GM23338 (cell line): ENCODE measurements around the gene DMWD. TPM values are rescaled to one million over a fixed set of nuclear protein-coding genes. Genes with fewer than 3 reads are reported as not detected.

Experiments used
- ATAC-seq: fragments of 200-7000 bp; cut with Tn5 transposase; 3 replicates; pipeline ENCODE4 v1.9.1; 2020
- DNase-seq: peaks from one replicate; pipeline ENCODE4 v3.0.0-alpha.2; 2015; ENCODE audit warnings: low spot score
- H2AFZ ChIP-seq: fragments of 200-600 bp; sonication (generic); 2 replicates; pipeline ENCODE4 v1.8.0; 2016; ENCODE audit warnings: antibody characterized with exemption, mild to moderate bottlenecking, moderate library complexity
- H3F3A ChIP-seq: fragments of 200-600 bp; sonication (generic); replicated peaks from 2 replicates; pipeline ENCODE4 v1.8.0; 2017; ENCODE audit warnings: antibody characterized with exemption, mixed run types, low read depth
- H3K27ac ChIP-seq: fragments of 200-600 bp; sonication (generic); 2 replicates; pipeline ENCODE4 v1.6.1; 2016; ENCODE audit warnings: low read depth
- H3K27me3 ChIP-seq: fragments of 200-600 bp; sonication (generic); 2 replicates; pipeline ENCODE4 v1.8.0; 2016; ENCODE audit warnings: mild to moderate bottlenecking, mixed run types, moderate library complexity; ENCODE audit not compliant: insufficient read depth
- H3K36me3 ChIP-seq: fragments of 200-600 bp; sonication (generic); 2 replicates; pipeline ENCODE4 v1.8.0; 2016; ENCODE audit warnings: mild to moderate bottlenecking; ENCODE audit not compliant: insufficient read depth
- H3K4me1 ChIP-seq: fragments of 200-600 bp; sonication (generic); 2 replicates; pipeline ENCODE4 v1.8.0; 2016; ENCODE audit warnings: mild to moderate bottlenecking, moderate library complexity; ENCODE audit not compliant: insufficient read depth
- H3K4me2 ChIP-seq: fragments of 200-600 bp; sonication (generic); 2 replicates; pipeline ENCODE4 v1.7.1; 2017; ENCODE audit warnings: mixed run types
- H3K4me3 ChIP-seq: fragments of 200-600 bp; sonication (generic); 2 replicates; pipeline ENCODE4 v1.6.1; 2016; ENCODE audit warnings: mixed run types
- H3K79me2 ChIP-seq: fragments of 200-600 bp; sonication (generic); replicated peaks from 2 replicates; pipeline ENCODE4 v1.8.0; 2017; ENCODE audit warnings: mild to moderate bottlenecking; ENCODE audit not compliant: insufficient read depth
- H3K9me2 ChIP-seq: fragments of 200-600 bp; sonication (generic); 2 replicates; pipeline ENCODE4 v1.8.0; 2017; ENCODE audit not compliant: insufficient read depth
- H4K20me1 ChIP-seq: fragments of 200-600 bp; sonication (generic); replicated peaks from 2 replicates; pipeline ENCODE4 v1.8.0; 2017; ENCODE audit warnings: mild to moderate bottlenecking; ENCODE audit not compliant: insufficient read depth
- H3K27ac Mint-ChIP-seq: 2 replicates; pipeline ENCODE4 v1.8.0; 2020; ENCODE audit warnings: inconsistent platforms, mild to moderate bottlenecking, moderate library complexity, mixed read lengths
- H3K27me3 Mint-ChIP-seq: 3 replicates; pipeline ENCODE4 v1.8.0; 2022; ENCODE audit warnings: low read depth, mild to moderate bottlenecking, moderate library complexity, mixed read lengths, inconsistent platforms; ENCODE audit not compliant: insufficient read depth, poor library complexity
- H3K36me3 Mint-ChIP-seq: 3 replicates; pipeline ENCODE4 v1.8.0; 2021; ENCODE audit warnings: low read depth, mild to moderate bottlenecking, inconsistent platforms, moderate library complexity, mixed read lengths
- H3K4me1 Mint-ChIP-seq: 3 replicates; pipeline ENCODE4 v1.8.0; 2020; ENCODE audit warnings: mild to moderate bottlenecking, inconsistent platforms, mixed read lengths
- H3K4me3 Mint-ChIP-seq: 3 replicates; pipeline ENCODE4 v1.8.0; 2021; ENCODE audit warnings: moderate library complexity, mild to moderate bottlenecking, inconsistent platforms, mixed read lengths
- H3K9me3 Mint-ChIP-seq: 3 replicates; pipeline ENCODE4 v1.8.0; 2020; ENCODE audit warnings: moderate library complexity, mild to moderate bottlenecking, inconsistent platforms, mixed read lengths
- CREB1 ChIP-seq: fragments of 250-450 bp; sonication (Bioruptor Pico); IDR thresholded peaks from 2 replicates; pipeline ENCODE4 v1.5.0; 2020; ENCODE audit warnings: low read depth, mild to moderate bottlenecking, moderate library complexity
- CTCF ChIP-seq, 2 experiments: fragments of 200-600 bp in 1 of 2; sonication (generic) in 1 of 2; conservative IDR thresholded peaks; 2 replicates each; pipeline versions ENCODE4 v1.5.1 to v1.6.1; 2016 to 2017; ENCODE audit warnings: antibody characterized with exemption in 2 of 2, low read depth in 2 of 2, mild to moderate bottlenecking in 2 of 2, moderate library complexity in 1 of 2
- ETS1 ChIP-seq: IDR thresholded peaks from 2 replicates; pipeline ENCODE4 v1.6.1; 2016; ENCODE audit warnings: antibody characterized with exemption
- EZH2 ChIP-seq: fragments of 200-600 bp; sonication (generic); IDR thresholded peaks from one replicate; pipeline ENCODE4 v1.8.0; 2017; ENCODE audit warnings: antibody characterized with exemption, mild to moderate bottlenecking, low read depth; ENCODE audit not compliant: unreplicated experiment
- JUNB ChIP-seq: IDR thresholded peaks from one replicate; pipeline ENCODE4 v1.6.1; 2016; ENCODE audit warnings: antibody characterized with exemption; ENCODE audit not compliant: unreplicated experiment
- POLR2AphosphoS5 ChIP-seq: IDR thresholded peaks from 2 replicates; pipeline ENCODE4 v1.6.1; 2016; ENCODE audit warnings: antibody characterized with exemption, low read depth
- REST ChIP-seq: IDR thresholded peaks from one replicate; pipeline ENCODE4 v1.6.1; 2018; ENCODE audit warnings: antibody characterized with exemption; ENCODE audit not compliant: unreplicated experiment
- ZNF114 ChIP-seq: fragments of 250-450 bp; sonication (Bioruptor Pico); IDR thresholded peaks from 2 replicates; pipeline ENCODE4 v1.5.0; 2020; ENCODE audit warnings: mild to moderate bottlenecking, moderate library complexity
- ZNF331 ChIP-seq: fragments of 250-450 bp; sonication (Bioruptor Pico); IDR thresholded peaks from 2 replicates; pipeline ENCODE4 v1.5.0; 2020; ENCODE audit warnings: low read depth, mild to moderate bottlenecking, moderate library complexity
- ZNF462 ChIP-seq: fragments of 250-450 bp; sonication (Bioruptor Pico); IDR thresholded peaks from 2 replicates; pipeline ENCODE4 v1.5.0; 2020; ENCODE audit warnings: mild to moderate bottlenecking, moderate library complexity
- polyA plus RNA-seq: library from polyadenylated mRNA; unstranded; fragments of >200 nt; fragmentation: Nextera tagmentation; extraction: Ambion mirVana; gene quantifications from 2 replicates; pipeline ENCODE4 v1.2.1, GENCODE V29; 2016
- total RNA-seq: library from RNA; depleted of rRNA; stranded (reverse); fragments of >200 nt; shearing (Covaris generic); gene quantifications from 2 replicates; pipeline ENCODE4 v1.2.3, GENCODE V29; 2014

The DMWD gene
- total and polyA plus RNA-seq, 2 experiments from 2014 or later: 12.1 to 45.6 TPM

- peaks cover 26% of the 10 kb centered on the region for H3K27me3 Mint-ChIP-seq
- peak overlapping the region; percentile 95 for H3K27ac Mint-ChIP-seq
- TF ChIP-seq JUNB (no peak), REST (no peak), EZH2 (no peak), CTCF (conservative IDR thresholded peaks at IDR 0.05; ENCODE audit: low read depth in 2 of 2) (no peak; a peak in 2 of 4 replicates), ZNF462 (CRISPR knock-in tag) (no peak), POLR2AphosphoS5 (peak; percentile 74), CREB1 (0 out of 2 replicates have a peak, but pooled peaks have one; percentile 37), ZNF331 (CRISPR knock-in tag) (no peak), ZNF114 (CRISPR knock-in tag) (no peak), ETS1 (peak; percentile 47; the same call in 1 of the 2 replicates)
- peaks cover 20% of the 10 kb centered on the region for H3K36me3 Mint-ChIP-seq
- Histone ChIP-seq H3K4me1 (peaks cover 39% of the 10 kb centered on the region), H3K36me3 (no peaks in the 10 kb centered on the region; the same call in 1 of the 2 replicates), H3K27ac (peak overlapping the region; percentile 95), H2AFZ (peak overlapping the region; percentile 52), H3K4me2 (peak overlapping the region; percentile 92), H4K20me1 (no peaks in the 10 kb centered on the region; the same call in 1 of the 2 replicates), H3F3A (peaks cover 41% of the 10 kb centered on the region; the same call in 1 of the 2 replicates), H3K9me2 (no peaks in the 10 kb centered on the region), H3K79me2 (no peaks in the 10 kb centered on the region), H3K27me3 (no peaks in the 10 kb centered on the region), H3K4me3 (peak overlapping the region; percentile 79)
- no peaks in the 10 kb centered on the region for H3K9me3 Mint-ChIP-seq
- DNase-seq (peak; percentile 95), ATAC-seq (peak; percentile 52)
- peak overlapping the region; percentile 87 for H3K4me3 Mint-ChIP-seq
- peaks cover 37% of the 10 kb centered on the region for H3K4me1 Mint-ChIP-seq
Measured at GRCh38 chr19:45815481-45816216, 23.0 kb upstream of the DMWD start.
